Keratinocyte (primary cell): Measurements from ENCODE around the gene KLHL3. TPM values are rescaled to one million over a fixed set of nuclear protein-coding genes. Genes with fewer than 3 reads are reported as not detected.

ENCODE experiments used
- DNase-seq: peaks from one replicate; pipeline ENCODE4 v3.0.0-alpha.2; 2011; ENCODE audit warnings: low read depth, missing footprints, low spot score
- FAIRE-seq: peaks from 2 replicates; lab custom pipeline; 2011; peaks lifted over from hg19 to GRCh38; lab: Jason Lieb, UNC
- H2AFZ ChIP-seq: 2 replicates; pipeline ENCODE4 v1.6.0; 2012; ENCODE audit warnings: low read length, control low read depth, inconsistent platforms; ENCODE audit not compliant: control insufficient read depth
- H3K27ac ChIP-seq: 2 replicates; pipeline ENCODE4 v1.5.1; 2011; ENCODE audit warnings: low read length; ENCODE audit not compliant: control insufficient read depth, insufficient read depth
- H3K27me3 ChIP-seq: 3 replicates; pipeline ENCODE4 v1.6.0; 2011; ENCODE audit warnings: low read length; ENCODE audit not compliant: control insufficient read depth, insufficient read depth; ENCODE audit errors: extremely low read depth
- H3K36me3 ChIP-seq, 2 experiments: 2 replicates in 1 of 2; 3 replicates in 1 of 2; pipeline ENCODE4 v1.5.1; 2011; ENCODE audit warnings: low read length in 2 of 2, mild to moderate bottlenecking in 1 of 2; ENCODE audit not compliant: control insufficient read depth in 2 of 2, insufficient read depth in 2 of 2; ENCODE audit errors: extremely low read depth in 1 of 2
- H3K4me1 ChIP-seq: 3 replicates; pipeline ENCODE4 v1.5.1; 2011; ENCODE audit warnings: low read length; ENCODE audit not compliant: control insufficient read depth, insufficient read depth; ENCODE audit errors: extremely low read depth
- H3K4me2 ChIP-seq: 3 replicates; pipeline ENCODE4 v1.6.0; 2011; ENCODE audit warnings: low read depth, low read length; ENCODE audit not compliant: control insufficient read depth, insufficient read depth; ENCODE audit errors: extremely low read depth
- H3K4me3 ChIP-seq, 3 experiments: fragments of 200-600 bp in 1 of 3; sonication (generic) in 1 of 3; 2 replicates in 2 of 3; 3 replicates in 1 of 3; pipeline ENCODE4 v1.5.1; 2011 to 2016; ENCODE audit warnings: low read length in 3 of 3, mild to moderate bottlenecking in 3 of 3, control low read depth in 2 of 3, inconsistent platforms in 1 of 3, low read depth in 1 of 3, mixed read lengths in 1 of 3, mixed run types in 1 of 3, moderate library complexity in 1 of 3; ENCODE audit not compliant: control insufficient read depth in 2 of 3, insufficient read depth in 2 of 3; ENCODE audit errors: extremely low read depth in 1 of 3
- H3K79me2 ChIP-seq: 2 replicates; pipeline ENCODE4 v1.6.0; 2012; ENCODE audit warnings: low read length; ENCODE audit not compliant: control insufficient read depth, insufficient read depth
- H3K9ac ChIP-seq: 3 replicates; pipeline ENCODE4 v1.6.0; 2011; ENCODE audit warnings: low read length; ENCODE audit not compliant: control insufficient read depth, insufficient read depth; ENCODE audit errors: extremely low read depth
- H3K9me1 ChIP-seq: 3 replicates; pipeline ENCODE4 v1.6.0; 2011; ENCODE audit warnings: low read length; ENCODE audit not compliant: control insufficient read depth, insufficient read depth; ENCODE audit errors: extremely low read depth
- H3K9me3 ChIP-seq: 2 replicates; pipeline ENCODE4 v1.5.1; 2012; ENCODE audit warnings: low read depth, low read length; ENCODE audit not compliant: control insufficient read depth
- H4K20me1 ChIP-seq: 3 replicates; pipeline ENCODE4 v1.6.0; 2011; ENCODE audit warnings: low read length; ENCODE audit not compliant: control insufficient read depth, insufficient read depth; ENCODE audit errors: extremely low read depth
- EZH2 ChIP-seq: IDR thresholded peaks from one replicate; pipeline ENCODE4 v1.6.1; 2012; ENCODE audit warnings: inconsistent platforms, mild to moderate bottlenecking, low read length, moderate library complexity
- dilution Hi-C: fragments of 300-500 bp; cut with MboI; formaldehyde crosslinking; loops from one replicate; pipeline ENCODE4 v1.7.0; 2020; ENCODE audit warnings: low sequenced_read_pairs; ENCODE audit not compliant: extremely low pct_ligation_motif_present
- polyA plus RNA-seq, 5 experiments: library from polyadenylated mRNA; depleted of rRNA in 3 of 5; stranded (reverse) in 3 of 5; stranded (forward) in 1 of 5; unstranded in 1 of 5; fragments of >200 nt; gene quantifications; 1 replicate in 1 of 5; 2 replicates in 3 of 5; 3 replicates in 1 of 5; pipeline versions ENCODE4 v1.2.1 to v1.2.3, GENCODE V29; 2011 to 2012; ENCODE audit warnings: missing spikeins in 2 of 5, low read depth in 1 of 5, low replicate concordance in 1 of 5
- TF ChIP-seq, protein P1 (sequence below), 3 experiments: IDR thresholded peaks in 1 of 3; conservative IDR thresholded peaks in 1 of 3; optimal IDR thresholded peaks in 1 of 3; 2 replicates in 2 of 3; 3 replicates in 1 of 3; pipeline versions ENCODE3 to v1.5.1; 2011; ENCODE audit warnings: low read length in 3 of 3, mild to moderate bottlenecking in 3 of 3, moderate library complexity in 2 of 3, control low read depth in 1 of 3, inconsistent platforms in 1 of 3; ENCODE audit not compliant: insufficient read depth in 2 of 3; ENCODE audit errors: extremely low read depth in 1 of 3

The KLHL3 gene
- polyA plus RNA-seq, 1 donor (not counting 4 experiments of a cell fraction or from before 2014, with no cell fraction given), result 2.5 TPM

DNA sequence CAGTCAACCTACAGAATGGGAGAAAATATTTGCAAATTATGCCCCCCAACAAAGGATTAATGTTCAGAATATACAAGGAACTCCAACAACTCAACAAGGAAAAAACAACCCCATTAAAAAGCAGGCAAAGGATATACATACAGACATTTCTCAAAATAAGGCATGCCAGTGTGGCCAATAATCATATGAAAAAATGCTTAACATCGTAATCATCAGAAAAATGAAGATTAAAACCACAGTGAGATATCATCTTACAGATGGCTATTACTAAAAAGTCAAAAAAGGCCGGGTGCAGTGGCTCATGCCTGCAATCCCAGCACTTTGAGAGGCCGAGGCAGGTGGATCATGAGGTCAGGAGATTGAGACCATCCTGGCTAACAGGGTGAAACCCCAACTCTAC, 103.2 kb downstream of the KLHL3 start:
- dilution Hi-C loops, result no loop called here
- H3K27me3 ChIP-seq, result no peaks in the 10 kb centered on the region
- no peak overlapping the region for H2AFZ ChIP-seq
- H4K20me1 ChIP-seq, result no peaks in the 10 kb centered on the region
- DNase-seq, result no peak
- no peak overlapping the region for H3K9ac ChIP-seq
- H3K4me3 ChIP-seq, result no peak overlapping the region
- H3K36me3 ChIP-seq, result no peaks in the 10 kb centered on the region
- TF ChIP-seq, protein P1, sequence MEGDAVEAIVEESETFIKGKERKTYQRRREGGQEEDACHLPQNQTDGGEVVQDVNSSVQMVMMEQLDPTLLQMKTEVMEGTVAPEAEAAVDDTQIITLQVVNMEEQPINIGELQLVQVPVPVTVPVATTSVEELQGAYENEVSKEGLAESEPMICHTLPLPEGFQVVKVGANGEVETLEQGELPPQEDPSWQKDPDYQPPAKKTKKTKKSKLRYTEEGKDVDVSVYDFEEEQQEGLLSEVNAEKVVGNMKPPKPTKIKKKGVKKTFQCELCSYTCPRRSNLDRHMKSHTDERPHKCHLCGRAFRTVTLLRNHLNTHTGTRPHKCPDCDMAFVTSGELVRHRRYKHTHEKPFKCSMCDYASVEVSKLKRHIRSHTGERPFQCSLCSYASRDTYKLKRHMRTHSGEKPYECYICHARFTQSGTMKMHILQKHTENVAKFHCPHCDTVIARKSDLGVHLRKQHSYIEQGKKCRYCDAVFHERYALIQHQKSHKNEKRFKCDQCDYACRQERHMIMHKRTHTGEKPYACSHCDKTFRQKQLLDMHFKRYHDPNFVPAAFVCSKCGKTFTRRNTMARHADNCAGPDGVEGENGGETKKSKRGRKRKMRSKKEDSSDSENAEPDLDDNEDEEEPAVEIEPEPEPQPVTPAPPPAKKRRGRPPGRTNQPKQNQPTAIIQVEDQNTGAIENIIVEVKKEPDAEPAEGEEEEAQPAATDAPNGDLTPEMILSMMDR (optimal IDR thresholded peaks at IDR 0.05 in 1 of 3, IDR thresholded peaks at IDR 0.05 in 1 of 3, conservative IDR thresholded peaks at IDR 0.05 in 1 of 3; ENCODE audit: extremely low read depth in 1 of 3, insufficient read depth in 2 of 3, low read length in 3 of 3), result no peak
- no peak for TF ChIP-seq EZH2
- H3K9me3 ChIP-seq, result no peaks in the 10 kb centered on the region
- no peaks in the 10 kb centered on the region for H3K9me1 ChIP-seq
- peaks cover 21% of the 10 kb centered on the region for H3K4me1 ChIP-seq
- H3K4me2 ChIP-seq, result no peak overlapping the region
- no peak overlapping the region for H3K27ac ChIP-seq
- no peaks in the 10 kb centered on the region for H3K79me2 ChIP-seq
- FAIRE-seq, result no peak

DNA sequence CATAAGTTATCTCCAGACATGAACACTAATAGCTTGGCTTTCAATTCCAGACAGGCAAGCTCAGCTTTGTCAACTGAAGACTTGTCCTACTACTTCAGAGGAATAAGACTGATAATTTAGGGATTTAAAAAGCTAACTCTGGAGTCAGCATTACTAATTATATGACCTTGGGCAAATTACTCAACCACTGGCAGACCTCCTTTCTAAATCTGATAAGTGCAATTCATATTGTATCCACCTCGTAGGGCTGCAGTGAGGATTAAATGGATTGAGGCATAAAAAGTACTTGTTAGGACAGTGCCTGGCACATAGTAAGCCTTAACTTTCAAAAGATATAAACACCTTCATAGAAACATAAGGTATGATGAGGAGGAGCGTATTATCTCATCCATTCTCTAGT, 104.4 kb downstream of the KLHL3 start:
- no peak overlapping the region for H3K4me2 ChIP-seq
- peaks cover 21% of the 10 kb centered on the region for H3K4me1 ChIP-seq
- no peaks in the 10 kb centered on the region for H3K9me3 ChIP-seq
- H3K9me1 ChIP-seq, result no peaks in the 10 kb centered on the region
- H4K20me1 ChIP-seq, result no peaks in the 10 kb centered on the region
- no peak overlapping the region for H3K4me3 ChIP-seq
- TF ChIP-seq EZH2, result no peak
- TF ChIP-seq, protein P1 (optimal IDR thresholded peaks at IDR 0.05 in 1 of 3, IDR thresholded peaks at IDR 0.05 in 1 of 3, conservative IDR thresholded peaks at IDR 0.05 in 1 of 3; ENCODE audit: extremely low read depth in 1 of 3, insufficient read depth in 2 of 3, low read length in 3 of 3), result no peak
- H3K27me3 ChIP-seq, result no peaks in the 10 kb centered on the region
- no peak overlapping the region for H3K9ac ChIP-seq
- H3K79me2 ChIP-seq, result no peaks in the 10 kb centered on the region
- DNase-seq, result no peak
- H3K27ac ChIP-seq, result no peak overlapping the region
- no peak overlapping the region for H2AFZ ChIP-seq
- dilution Hi-C loops, result no loop called here
- peak; percentile 77 for FAIRE-seq
- no peaks in the 10 kb centered on the region for H3K36me3 ChIP-seq
